LHCN-M2 (cell line): ENCODE data around the gene CUBN. TPM values are rescaled to one million over a fixed set of nuclear protein-coding genes. Genes with fewer than 3 reads are reported as not detected.

Experiments used
- DNase-seq: peaks from one replicate; pipeline ENCODE4 v3.0.0-alpha.2; 2012; ENCODE audit warnings: low read depth
- total RNA-seq: library from RNA; depleted of rRNA; stranded (reverse); fragments of >200 nt; gene quantifications from 2 replicates; pipeline ENCODE4 v1.2.3, GENCODE V29; 2014

The CUBN gene
- total RNA-seq, 1 experiment from 2014 or later: 0.69 TPM

DNA sequence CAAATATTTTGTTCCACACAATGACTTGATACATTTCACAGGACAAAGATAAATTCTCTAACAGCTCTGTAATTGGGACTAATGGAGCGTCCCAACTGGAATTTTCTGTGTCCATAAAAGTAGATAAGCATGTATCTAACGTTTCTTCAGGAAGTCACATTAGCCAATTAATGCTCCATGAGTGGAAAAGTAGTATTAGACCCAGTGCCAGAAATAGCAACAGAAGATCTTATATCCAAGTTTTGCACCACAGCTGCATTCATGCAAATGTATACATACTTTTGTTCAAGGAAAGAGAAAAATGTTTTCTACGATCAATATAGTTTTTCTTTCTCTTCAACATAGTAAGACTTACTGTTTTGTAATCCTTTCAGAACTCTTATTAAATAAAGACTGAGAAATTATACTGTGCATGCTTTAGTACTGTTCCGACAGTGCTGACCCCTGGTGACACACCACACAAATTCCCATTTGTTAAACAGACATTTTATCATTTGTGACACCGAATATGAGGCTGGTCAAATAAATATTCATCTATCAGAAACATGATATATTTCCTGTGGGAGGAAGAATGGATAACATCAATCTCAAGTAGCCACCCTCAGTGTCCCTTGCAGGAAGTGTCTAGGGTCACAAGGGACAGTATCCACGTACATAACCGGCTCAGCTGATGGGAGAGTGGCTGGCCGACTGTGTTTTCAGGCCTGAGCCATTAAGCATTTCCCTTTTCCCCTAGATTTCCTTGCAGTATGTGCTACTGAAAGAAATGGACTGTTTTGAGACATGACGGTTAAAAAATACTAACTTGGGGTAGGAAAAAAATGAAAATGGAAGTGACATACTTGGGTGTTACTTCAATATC, 210.3 kb downstream of the CUBN start:
- no peak for DNase-seq

DNA sequence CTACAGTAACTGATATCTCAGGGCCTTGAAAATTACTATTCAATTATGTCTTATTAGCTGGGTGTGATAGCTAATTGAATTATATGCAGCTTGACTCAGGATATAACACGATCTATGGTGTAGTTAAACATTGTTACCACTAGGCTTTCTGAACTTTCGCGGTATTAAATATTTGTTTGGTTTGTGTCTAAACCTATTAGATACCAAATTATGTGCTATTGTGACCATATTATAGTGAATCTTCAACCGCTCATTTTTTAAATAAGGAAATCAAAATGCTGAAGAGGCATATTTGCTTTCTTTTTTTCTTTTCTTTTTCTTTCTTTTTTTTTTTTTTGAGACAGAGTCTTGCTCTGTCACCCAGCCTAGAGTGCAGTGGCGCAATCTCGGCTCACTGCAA, 213.1 kb downstream of the CUBN start:
- DNase-seq: no peak

DNA sequence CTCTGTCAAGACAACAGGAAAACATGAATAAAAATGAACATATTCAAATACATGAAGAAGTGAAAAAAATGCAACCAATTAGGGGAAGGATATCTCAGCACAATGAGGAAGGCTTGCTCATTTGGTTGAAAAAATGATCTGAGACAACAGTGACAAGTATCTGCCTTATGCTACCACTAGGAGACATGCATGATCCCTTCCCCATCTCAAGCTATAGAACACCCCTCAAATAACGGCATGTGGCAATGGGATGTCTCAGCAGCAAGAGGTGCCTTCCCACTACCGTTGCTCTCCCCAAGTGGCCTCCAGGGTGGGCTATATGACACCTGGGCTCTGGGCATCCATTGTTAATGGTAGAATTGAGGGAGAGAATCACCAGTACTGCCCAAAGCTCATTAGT, 214.3 kb downstream of the CUBN start:
- no peak for DNase-seq

DNA sequence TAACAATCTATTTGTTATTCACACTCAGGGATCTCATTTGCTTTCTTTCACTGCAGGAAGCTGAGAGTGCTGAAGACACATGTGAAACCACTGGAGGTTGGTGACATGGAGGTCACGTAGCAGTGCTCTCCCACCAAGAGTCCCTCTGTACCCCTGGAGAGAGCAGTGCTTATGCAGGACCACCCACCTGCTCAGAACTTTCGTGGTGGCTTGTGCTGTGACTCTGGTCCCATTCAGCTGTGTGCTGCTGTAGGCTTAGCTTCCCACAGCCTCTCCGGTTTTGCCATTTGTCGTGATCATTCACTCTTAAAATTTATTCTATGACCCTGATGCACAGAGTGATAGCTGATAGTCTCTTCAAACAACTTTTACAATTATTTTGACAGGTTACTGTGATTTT, 216.3 kb downstream of the CUBN start:
- no peak for DNase-seq

DNA sequence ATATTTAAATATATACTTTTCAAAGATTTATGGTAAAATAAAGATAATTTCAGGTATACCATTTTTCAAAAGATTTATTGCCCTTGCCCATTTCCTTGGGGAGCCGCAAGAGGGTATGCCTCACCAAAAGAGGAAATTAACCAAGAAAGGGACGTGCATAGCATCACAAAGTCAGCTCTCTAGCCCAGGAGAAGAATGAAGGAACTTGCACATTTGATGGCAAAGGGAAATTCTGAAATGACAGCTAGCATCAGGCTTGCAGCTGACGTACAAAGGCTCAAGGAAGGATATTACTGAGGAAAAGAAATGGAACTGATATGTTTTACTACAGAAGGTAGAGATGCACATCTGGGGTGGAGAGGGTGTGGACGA, 218.8 kb downstream of the CUBN start:
- no peak for DNase-seq

DNA sequence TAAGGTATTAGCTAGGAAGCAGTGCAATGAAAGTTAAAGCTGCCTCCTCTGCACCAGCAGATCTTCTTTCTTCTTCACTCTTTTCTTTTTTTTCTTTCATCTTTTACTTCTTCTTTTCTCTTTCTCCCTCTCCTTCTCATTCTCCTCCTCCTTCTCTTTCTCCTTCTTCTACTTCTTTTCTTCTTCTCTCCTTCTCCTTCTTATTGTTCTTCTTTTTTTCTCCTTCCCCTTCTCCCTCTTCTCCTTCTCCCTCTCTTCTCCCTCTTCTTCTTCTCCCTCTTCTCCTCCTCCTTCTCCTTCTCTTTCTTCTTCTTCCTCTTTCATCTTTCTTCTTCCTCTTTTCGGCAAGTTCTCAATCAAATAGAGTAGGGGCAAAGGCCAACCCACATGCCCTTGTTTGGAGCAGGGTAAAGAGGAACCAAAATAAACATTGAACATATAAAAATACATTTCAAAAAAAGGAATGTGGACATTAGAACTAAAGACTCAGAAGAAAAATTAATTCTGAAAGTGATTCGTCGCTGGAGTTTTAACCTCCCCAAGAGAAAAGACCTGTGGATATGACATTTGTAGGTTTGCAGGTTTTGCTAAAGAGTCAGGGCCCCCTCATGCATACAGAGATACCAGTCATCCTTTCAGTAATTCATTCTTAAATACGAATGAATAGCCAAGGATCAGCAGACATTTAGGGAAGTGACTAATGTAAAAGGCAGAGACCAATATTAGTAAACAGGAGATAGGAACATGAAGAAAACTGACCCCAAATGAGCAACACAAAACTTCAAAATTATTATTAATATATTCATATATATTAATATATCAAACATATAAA, 219.4 kb downstream of the CUBN start:
- no peak for DNase-seq

DNA sequence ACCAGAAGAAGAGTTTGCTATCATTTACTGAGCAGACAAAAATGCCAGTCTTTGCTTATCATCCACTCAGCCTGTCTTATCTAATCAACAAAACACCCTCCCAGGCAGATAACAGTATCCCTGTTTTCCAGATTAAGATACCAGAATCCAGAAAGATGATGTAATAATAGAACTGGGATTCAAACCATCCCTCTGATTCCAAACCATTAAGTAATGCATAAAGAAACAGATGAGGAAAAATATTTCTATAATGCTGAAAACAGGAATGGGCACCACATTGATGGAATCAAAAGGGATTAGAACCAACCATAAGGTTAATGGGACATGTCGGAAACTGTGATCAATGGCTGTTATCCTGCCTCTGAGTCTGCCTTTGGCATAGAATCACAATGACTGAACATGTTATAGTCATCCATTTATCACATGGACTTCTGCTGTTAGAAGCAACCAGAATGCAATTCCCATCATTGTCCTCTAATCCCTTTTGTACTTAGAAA, 220.3 kb downstream of the CUBN start:
- no peak for DNase-seq

DNA sequence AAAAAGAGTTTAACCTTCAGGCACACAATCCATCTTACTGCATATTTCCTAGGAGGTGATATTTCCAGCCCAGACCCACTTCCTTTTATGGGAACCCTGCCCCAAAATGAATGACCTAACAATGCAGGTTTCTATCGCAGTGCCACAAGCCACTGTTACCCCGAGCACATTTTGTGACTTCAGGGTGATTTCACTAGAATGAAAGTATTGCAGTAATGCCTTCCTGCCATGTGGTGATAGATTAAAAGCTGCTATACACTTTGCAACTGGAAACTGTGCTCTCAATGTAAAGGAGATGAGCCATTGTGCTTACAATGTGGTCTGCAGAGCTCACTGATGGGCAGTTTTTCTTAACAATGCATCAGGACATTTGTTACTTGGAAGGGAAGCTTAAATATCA, 221.9 kb downstream of the CUBN start:
- DNase-seq: no peak

DNA sequence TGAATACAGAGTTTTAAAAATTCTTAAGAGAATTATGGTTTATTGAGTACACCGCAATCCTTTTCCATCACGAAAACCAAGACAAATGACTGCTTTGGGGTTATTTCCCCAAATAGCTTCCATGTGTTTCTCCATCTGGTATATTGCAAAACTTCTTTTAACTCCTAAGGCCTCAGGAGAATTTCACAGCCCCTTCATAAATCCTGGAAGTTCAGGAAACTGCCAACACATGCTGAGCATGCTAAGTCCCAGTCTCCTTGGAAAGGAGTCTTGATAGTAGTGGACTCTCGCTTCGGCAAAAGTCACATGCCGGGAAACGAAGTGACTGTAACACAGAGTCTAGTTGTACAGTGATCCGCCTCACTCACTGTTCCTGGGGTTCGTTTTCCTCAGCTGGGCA, 224.3 kb downstream of the CUBN start:
- DNase-seq: no peak

DNA sequence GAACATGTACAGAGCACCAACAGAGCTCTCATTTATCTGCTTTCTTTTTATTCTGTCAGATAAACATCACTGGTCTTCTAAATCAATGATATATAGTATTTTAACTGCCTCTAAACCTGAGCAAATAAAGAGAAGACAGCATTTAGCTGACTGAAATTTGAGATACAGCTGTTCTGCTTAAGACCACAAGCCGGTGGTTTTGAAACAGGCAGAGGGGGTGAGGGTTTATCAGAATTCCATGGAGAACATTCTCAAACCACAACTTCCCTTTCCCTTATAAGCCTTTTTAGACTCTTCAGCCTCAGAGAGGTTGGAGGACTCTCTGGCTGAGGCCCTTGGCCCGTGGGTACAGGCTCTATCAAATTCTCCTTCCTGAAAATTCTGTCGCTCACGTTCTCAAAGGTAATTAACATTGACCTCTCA, 225.0 kb downstream of the CUBN start:
- peak; percentile 95 for DNase-seq

DNA sequence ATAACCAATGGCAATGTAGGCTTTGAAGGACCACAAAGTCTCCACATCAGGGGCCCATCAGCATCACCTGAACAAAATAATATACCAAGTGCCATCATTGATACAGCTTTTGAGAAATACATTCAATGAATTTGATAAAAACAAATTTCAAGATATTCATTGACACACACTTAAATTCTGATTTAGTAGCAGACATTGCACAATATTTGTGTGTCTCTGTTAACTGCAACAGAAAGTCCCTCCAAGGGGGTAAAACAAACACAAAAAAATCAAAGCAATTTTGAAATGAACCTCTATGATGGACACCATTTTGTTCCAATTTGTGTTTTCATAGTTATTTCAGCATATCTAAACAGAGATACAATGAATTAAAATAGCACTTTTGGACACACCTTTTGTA, 225.6 kb downstream of the CUBN start:
- no peak for DNase-seq

DNA sequence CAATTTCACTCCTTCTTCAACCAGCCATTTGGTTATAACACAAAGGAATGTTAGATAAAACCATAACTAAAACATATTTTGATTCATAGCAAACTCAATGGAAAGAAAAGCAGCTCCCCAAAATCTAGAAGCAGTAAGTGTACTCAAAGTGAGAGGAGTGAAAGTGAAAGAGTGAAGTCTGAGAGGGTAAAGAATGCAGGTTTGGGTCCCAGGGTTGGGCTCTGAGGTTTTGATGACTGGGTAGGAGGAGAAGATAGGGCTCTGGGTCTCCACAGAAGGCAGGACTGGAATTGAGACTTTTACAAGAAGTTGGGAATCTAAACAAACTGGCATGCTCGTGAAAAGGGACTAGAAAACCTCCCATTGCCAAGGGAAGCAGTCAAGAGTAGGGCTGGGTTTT, 227.0 kb downstream of the CUBN start:
- no peak for DNase-seq

DNA sequence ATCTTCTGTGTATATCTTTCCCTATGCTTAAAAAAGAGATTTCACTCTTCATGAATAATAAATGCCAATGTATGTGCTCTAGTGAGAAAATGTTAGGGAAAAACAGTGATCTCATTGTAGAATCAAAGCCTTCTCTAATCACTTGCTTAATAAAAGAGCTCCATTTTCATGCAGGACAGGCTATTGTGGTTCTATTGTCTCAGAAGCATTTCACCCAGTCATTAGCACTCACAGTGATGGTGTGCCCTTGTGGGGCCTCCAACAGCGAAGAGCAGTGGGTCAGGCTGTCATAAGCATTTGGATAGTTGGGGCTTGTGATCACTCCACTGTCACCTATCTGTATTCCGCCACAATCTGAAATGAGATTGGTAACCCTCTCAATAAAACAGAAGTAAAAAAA, 228.5 kb downstream of the CUBN start:
- DNase-seq: no peak

DNA sequence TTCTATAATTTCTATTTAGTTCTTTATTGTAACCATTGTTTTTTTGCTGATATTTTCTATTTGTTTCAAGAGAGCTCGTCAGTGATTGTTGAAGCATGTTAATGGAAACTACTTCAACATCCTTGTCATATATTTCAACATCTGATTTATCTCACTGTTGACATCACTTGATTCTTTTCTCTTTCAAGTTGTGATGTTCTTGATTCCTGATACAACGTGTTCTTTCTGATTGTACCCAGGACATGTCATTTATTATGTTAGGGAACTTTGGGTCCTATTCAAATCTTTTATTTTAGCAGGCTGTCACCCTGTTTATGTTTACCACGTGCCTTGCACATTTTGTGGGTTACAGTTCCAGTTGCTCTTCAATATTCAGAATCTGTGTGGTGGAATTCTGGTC, 232.6 kb downstream of the CUBN start:
- DNase-seq: no peak

DNA sequence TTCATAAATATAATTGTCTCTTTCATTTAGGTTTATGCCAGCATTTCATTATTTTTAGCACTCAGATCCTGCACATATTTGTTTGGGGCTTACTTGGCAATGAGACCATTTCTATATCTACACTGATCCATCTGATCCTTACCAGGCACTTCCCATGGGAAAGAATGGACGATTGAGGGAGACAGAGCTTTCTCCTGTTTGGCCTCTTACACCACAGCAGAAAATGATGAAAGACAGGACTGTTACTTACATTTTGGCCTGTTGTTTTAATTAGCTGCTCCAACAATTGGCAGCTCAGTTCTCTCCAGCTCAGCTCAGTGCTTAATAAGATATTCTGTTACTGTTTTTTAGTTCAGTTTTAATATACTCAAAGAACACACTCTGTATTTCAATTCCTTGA, 234.8 kb downstream of the CUBN start:
- DNase-seq: no peak

DNA sequence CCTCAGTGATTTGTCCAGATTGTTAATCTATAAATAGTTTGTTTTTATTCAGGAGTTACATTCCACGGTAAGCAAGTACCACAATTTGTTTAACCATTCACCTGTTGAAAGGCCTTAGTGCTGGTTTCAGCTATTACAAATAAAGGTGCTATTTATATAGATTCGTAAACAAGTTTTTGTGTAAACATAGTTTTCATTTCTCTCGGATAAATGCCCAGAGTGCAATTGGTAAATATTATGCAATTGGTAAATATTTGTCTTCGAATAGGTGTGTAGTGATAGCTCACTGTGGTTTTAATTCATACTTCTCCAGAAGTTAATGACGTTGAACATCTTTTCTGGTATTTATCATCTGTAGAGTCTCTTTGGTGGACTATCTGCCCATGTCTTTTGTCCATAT, 235.9 kb downstream of the CUBN start:
- no peak for DNase-seq

DNA sequence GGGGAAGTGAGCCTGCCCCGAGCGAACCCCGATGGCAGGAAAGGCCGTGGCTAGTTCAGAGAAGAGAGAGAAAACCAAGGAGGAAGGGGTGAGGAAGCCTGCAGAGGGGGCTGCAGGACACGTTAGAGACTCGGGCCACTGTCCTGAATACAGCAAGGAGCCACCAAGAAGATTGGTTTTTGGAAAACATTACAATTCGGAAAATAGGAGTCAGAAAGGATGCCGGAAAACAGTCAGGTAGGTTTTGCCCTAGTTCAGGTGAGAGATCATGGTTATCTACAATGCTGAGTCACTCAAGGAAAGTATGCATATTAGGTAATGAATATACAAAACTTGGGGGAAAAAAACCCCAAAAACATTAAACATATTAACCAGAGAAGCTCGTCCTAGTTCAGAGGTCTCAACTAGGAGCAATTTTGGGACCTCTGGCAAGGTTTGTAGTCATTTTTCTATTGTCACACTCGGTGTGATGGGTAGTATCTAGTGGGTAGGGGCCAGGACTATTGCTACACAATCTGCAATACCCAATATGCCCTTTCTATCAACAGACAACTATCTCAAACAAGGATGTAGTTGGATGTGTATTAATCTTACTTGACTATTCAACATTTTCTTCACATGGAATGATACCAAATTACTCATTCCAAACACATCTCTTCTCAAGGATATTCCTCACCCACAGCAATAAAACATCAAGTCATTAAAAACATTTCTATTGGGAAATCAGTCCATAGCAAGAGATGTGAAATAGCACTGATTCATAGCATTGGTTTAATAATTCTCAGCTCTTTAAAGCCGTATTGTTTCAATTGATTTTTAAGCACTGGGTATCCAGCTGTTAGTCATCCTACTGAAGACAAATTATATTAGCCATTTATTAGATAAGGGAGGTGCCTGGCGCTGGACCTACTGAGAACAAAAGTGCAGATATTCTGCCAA, 238.0 kb downstream of the CUBN start:
- peak; percentile 84 for DNase-seq

DNA sequence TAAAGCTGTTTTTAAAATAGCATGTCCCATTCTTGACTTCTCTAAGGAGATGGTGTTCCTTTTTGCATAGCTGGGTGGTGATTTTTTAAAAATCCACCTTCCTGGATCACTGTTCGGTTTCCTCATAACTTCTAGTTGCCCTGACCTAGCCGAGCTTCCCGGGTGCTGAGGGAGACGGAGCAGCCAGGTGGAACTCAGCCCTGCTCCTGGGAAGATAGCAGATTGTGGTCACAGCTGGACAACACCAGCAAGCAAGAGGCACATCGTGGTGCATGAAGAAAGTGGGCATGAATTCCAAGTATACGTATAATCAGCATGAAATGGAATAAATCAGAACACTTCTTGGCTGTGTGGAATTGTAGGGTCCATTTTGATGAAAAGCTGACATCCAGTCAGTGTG, 238.9 kb downstream of the CUBN start:
- no peak for DNase-seq

DNA sequence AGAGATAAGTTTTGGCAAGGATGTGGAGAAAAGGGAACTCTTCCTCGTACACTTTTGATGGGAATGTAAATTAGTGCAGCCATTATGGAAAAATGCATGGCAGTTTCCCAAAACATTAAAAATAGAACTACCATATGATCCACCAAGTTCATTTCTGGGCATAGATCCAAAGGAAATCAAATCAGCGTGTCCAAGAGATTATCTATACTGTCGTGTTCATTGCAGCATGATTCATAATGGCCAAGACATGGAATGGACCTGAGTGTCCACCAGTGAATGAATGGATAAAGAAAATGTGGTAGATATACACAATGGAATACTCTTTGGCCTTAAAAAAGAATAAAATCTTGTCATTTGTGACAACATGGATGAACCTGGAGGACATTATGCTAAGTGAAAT, 242.0 kb downstream of the CUBN start:
- peak; percentile 65 for DNase-seq

DNA sequence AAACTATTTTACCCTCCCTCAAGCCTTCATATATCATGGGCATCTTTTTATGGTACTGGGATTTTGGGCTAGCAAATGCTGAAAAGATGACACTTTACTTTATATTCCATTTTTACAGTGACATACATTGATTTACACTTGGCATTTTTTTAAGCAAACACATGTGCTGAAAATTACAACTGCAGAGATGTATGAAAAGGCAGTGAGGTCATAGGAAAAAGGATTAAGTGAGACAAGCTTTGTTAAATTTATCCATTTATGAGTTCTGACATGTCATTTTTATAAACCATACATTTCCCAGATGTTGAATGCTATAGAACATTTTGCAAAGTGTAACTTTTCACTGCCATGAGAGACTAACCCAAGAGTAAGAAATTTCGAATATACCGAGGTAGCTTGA, 243.6 kb downstream of the CUBN start:
- DNase-seq: no peak

DNA sequence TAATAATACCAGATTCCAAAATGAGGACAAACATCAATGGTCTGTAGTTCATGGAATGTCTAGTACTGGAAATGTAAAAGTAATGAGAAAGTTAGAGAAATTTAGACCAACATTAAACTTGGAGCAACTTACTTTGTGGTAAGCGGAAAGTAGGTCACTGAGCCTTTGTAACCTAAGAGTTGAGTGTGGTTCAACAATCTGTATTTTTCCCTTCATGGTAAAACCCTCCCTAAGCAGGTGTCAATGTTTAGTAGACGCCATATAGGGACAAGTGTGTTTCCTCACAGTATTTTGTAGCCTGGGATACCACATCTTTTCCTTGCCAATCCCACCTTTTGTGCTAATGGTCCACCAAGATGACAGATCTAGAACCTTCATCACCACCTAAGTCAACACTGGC, 245.1 kb downstream of the CUBN start:
- no peak for DNase-seq

DNA sequence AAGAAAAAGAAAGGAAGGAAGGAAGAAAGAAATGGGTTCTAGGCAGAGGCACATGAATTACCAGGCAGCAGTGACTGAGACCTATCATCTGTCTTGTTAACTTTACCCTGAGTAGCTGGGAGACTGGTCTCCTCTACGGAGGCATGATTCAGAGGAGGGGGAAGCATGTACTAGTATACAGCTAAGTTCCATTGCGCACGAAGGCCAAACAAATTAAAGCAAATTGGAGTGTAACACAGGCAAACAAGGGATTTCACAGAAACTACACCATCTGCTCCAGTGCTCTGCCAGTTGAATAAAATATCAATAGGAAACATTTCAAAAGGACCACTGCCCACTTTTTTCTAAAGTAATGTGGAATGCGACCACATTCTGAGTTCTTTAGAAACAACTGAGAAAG, 246.5 kb downstream of the CUBN start:
- DNase-seq: no peak
